Stomach (tissue), 9 donors: Measurements from ENCODE around the gene CACNA1H. TPM values are rescaled to one million over a fixed set of nuclear protein-coding genes. Genes with fewer than 3 reads are reported as not detected.

Experiments
- DNase-seq, 2 donors: peaks; one replicate each; pipeline versions ENCODE4 v3.0.0 to v3.0.0-alpha.2; 2013 to 2019
- H3K27ac ChIP-seq, 5 donors: fragments of 200-600 bp in 4 of 5; sonication (generic) in 4 of 5; one replicate each; pipeline ENCODE4 v1.5.1; 2013 to 2019; ENCODE audit warnings: mild to moderate bottlenecking in 1 of 5, moderate library complexity in 1 of 5
- H3K27me3 ChIP-seq, 3 donors: fragments of 200-600 bp; sonication (generic); one replicate each; pipeline ENCODE4 v1.5.1; 2017 to 2019; ENCODE audit warnings: mixed run types in 1 of 3
- H3K36me3 ChIP-seq, 4 donors: fragments of 200-600 bp; sonication (generic); 1 replicate in 3 of 4; 2 replicates in 1 of 4; pipeline ENCODE4 v1.5.1; 2016 to 2019
- H3K4me1 ChIP-seq, 4 donors: fragments of 200-600 bp; sonication (generic); one replicate each; pipeline ENCODE4 v1.5.1; 2016 to 2019
- H3K4me3 ChIP-seq, 4 donors: fragments of 200-600 bp; sonication (generic) in 3 of 4; one replicate each; pipeline ENCODE4 v1.5.1; 2016 to 2019; ENCODE audit warnings: mild to moderate bottlenecking in 1 of 4
- H3K9me3 ChIP-seq, 4 donors: fragments of 200-600 bp; sonication (generic); one replicate each; pipeline ENCODE4 v1.5.1; 2016 to 2019
- CTCF ChIP-seq, 7 experiments: fragments of 450-650 bp in 4 of 7; fragments of 200-600 bp in 3 of 7; sonication (generic) in 3 of 7; IDR thresholded peaks; one replicate each; pipeline ENCODE4 v1.5.1; 2016 to 2019; ENCODE audit warnings: antibody characterized with exemption in 7 of 7, control low read depth in 2 of 7, mild to moderate bottlenecking in 1 of 7
- EP300 ChIP-seq: sonication (generic); formaldehyde crosslinking; IDR thresholded peaks from one replicate; pipeline ENCODE4 v1.6.1; 2017; ENCODE audit warnings: antibody characterized with exemption
- POLR2A ChIP-seq, 4 donors: fragments of 450-650 bp; IDR thresholded peaks; one replicate each; pipeline ENCODE4 v1.6.1; 2016; ENCODE audit warnings: antibody characterized with exemption in 4 of 4, control low read depth in 2 of 4, mild to moderate bottlenecking in 1 of 4, moderate library complexity in 1 of 4
- POLR2AphosphoS5 ChIP-seq, 3 donors: sonication (generic); formaldehyde crosslinking; IDR thresholded peaks; one replicate each; pipeline ENCODE4 v1.6.1; 2016; ENCODE audit warnings: antibody characterized with exemption in 3 of 3
- WGBS, 5 donors: extraction: QIAGEN DNeasy Blood & Tissue Kit in 3 of 5; methylation state at CpG; one replicate each; pipeline versions ENCODE4 v1.1.5 to v1.1.7; 2013 to 2018; 5-methylcytosine and 5-hydroxymethylcytosine counted together
- intact Hi-C: fragments of 100-400 bp; cut with DNase I; formaldehyde crosslinking; loops from one replicate; pipeline ENCODE4 v1.15.1; 2023; ENCODE audit warnings: low total_unique reads
- polyA plus RNA-seq, 3 donors: library from polyadenylated mRNA; stranded (reverse); fragments of 200-250 nt; gene quantifications; one replicate each; pipeline ENCODE4 v1.2.3, GENCODE V29; 2013
- total RNA-seq, 5 donors: library from RNA; depleted of rRNA; stranded (reverse); fragments of >200 nt; gene quantifications; one replicate each; pipeline versions ENCODE4 v1.1.0 to v1.2.3, GENCODE V29; 2014 to 2016
- donor health status: healthy with polysubstance abuse.
- donor health status: Bipolar disorder and iron deficiency.
- donor health status: healthy.

CACNA1H gene
- total and polyA plus RNA-seq, 8 donors = 1.5 to 49.6 (median 19.6) TPM

- Histone ChIP-seq H3K4me3 (no peak overlapping the region), H3K36me3 (peaks cover 0 to 98% (median 74%) of the 10 kb centered on the region in 4 donors)
- 88 to 97% (median 88%) methylated on average over 9 to 24 of the region's 24 CpGs for WGBS, 5 donors
These were observed 64.6 kb downstream of the CACNA1H start for GRCh38 chr16:1217526-1217925.

GRCh38 chr16:1218061-1218929 lies 65.4 kb downstream of the CACNA1H start:
- Histone ChIP-seq H3K36me3 (peaks cover 0 to 90% (median 67%) of the 10 kb centered on the region in 4 donors), H3K4me3 (no peak overlapping the region), H3K9me3 (no peaks in the 10 kb centered on the region), H3K4me1 (peaks cover 0 to 3% (median 0%) of the 10 kb centered on the region in 4 donors), H3K27me3 (no peaks in the 10 kb centered on the region), H3K27ac (no peak overlapping the region)
- 83 to 91% (median 89%) methylated on average over 32 to 49 of the region's 49 CpGs for WGBS, 5 donors
- no peak for DNase-seq
- intact Hi-C loops = no loop called here
- TF ChIP-seq POLR2A (IDR thresholded peaks at IDR 0.05) = no peak
- TF ChIP-seq POLR2AphosphoS5 (IDR thresholded peaks at IDR 0.05) = no peak
- TF ChIP-seq CTCF (IDR thresholded peaks at IDR 0.05) = no peak
- no peak for TF ChIP-seq EP300

More at GRCh38 chr16:1217526-1217925, 64.6 kb downstream of the CACNA1H start:
- H3K4me1 ChIP-seq = peaks cover 0 to 3% (median 0%) of the 10 kb centered on the region in 4 donors
- no peak overlapping the region for H3K27ac ChIP-seq
- no peak for DNase-seq
- intact Hi-C loops = no loop called here
- TF ChIP-seq EP300 (no peak), POLR2A (IDR thresholded peaks at IDR 0.05) (no peak), CTCF (IDR thresholded peaks at IDR 0.05) (no peak), POLR2AphosphoS5 (IDR thresholded peaks at IDR 0.05) (no peak)
- H3K9me3 ChIP-seq = no peaks in the 10 kb centered on the region
- H3K27me3 ChIP-seq = no peaks in the 10 kb centered on the region

- Histone ChIP-seq H3K27me3 (no peaks in the 10 kb centered on the region), H3K4me3 (no peak overlapping the region), H3K9me3 (no peaks in the 10 kb centered on the region), H3K36me3 (peaks cover 0 to 82% (median 60%) of the 10 kb centered on the region in 4 donors), H3K4me1 (peaks cover 0 to 3% (median 1%) of the 10 kb centered on the region in 4 donors), H3K27ac (no peak overlapping the region)
- intact Hi-C loops = no loop called here
- no peak for DNase-seq
- TF ChIP-seq POLR2A (IDR thresholded peaks at IDR 0.05) (no peak), CTCF (IDR thresholded peaks at IDR 0.05) (no peak), POLR2AphosphoS5 (IDR thresholded peaks at IDR 0.05) (no peak), EP300 (no peak)
- 81 to 90% (median 87%) methylated on average over 16 to 24 of the region's 24 CpGs for WGBS, 5 donors
These were observed 66.2 kb downstream of the CACNA1H start for GRCh38 chr16:1218930-1219611.

- Histone ChIP-seq H3K9me3 (no peaks in the 10 kb centered on the region), H3K27ac (no peak overlapping the region), H3K36me3 (peaks cover 0 to 71% (median 49%) of the 10 kb centered on the region in 4 donors), H3K27me3 (no peaks in the 10 kb centered on the region), H3K4me3 (no peak overlapping the region), H3K4me1 (peaks cover 2 to 13% (median 8%) of the 10 kb centered on the region in 4 donors)
- no peak for TF ChIP-seq EP300
- TF ChIP-seq POLR2AphosphoS5 (IDR thresholded peaks at IDR 0.05) = no peak
- no peak for TF ChIP-seq CTCF (IDR thresholded peaks at IDR 0.05)
- TF ChIP-seq POLR2A (IDR thresholded peaks at IDR 0.05) = no peak
- WGBS, 5 donors = 90 to 93% (median 92%) methylated on average over 29 to 55 of the region's 55 CpGs
- no peak for DNase-seq
- intact Hi-C loops = no loop called here
These were observed 67.3 kb downstream of the CACNA1H start for GRCh38 chr16:1220098-1220728.
